ENCODE results near the gene NAA38. TPM values are rescaled to one million over a fixed set of nuclear protein-coding genes. Genes with fewer than 3 reads are reported as not detected.

NAA38 gene
- total RNA-seq, 2 experiments from 2014 or later: 15.4 to 16.3 TPM

- H3K4me3 Mint-ChIP-seq: peak overlapping the region; percentile 84
- Histone ChIP-seq H3K4me3 (ENCODE audit: low read length) (peak overlapping the region; percentile 54), H3K27ac (ENCODE audit: low read depth in 1 of 2, low read length in 2 of 2) (peak overlapping the region; percentile 57 to 59), H3K27me3 (ENCODE audit: control insufficient read depth in 1 of 2, insufficient read depth in 2 of 2, low read length in 2 of 2) (no peaks in the 10 kb centered on the region), H3K36me3 (ENCODE audit: insufficient read depth, low read length) (peaks cover 49% of the 10 kb centered on the region), H3K9me3 (ENCODE audit: control insufficient read depth in 1 of 2, insufficient read depth in 1 of 2, low read length in 2 of 2) (no peaks in the 10 kb centered on the region), H3K4me1 (ENCODE audit: insufficient read depth, low read length) (peaks cover 38% of the 10 kb centered on the region)
- H3K36me3 Mint-ChIP-seq (ENCODE audit: low read depth): peaks cover 65% of the 10 kb centered on the region
- CTCF ChIA-PET: interaction anchor here (0.6 to 1.5 kb wide), 13 partner anchors 9 to 138 kb away, joined by 3 to 28 read pairs (median 4); no protein-coding TSS in a partner anchor
- H3K27ac Mint-ChIP-seq: peak overlapping the region; percentile 95
- peaks cover 14% of the 10 kb centered on the region for H3K4me1 Mint-ChIP-seq (ENCODE audit: low read depth)
- no peaks in the 10 kb centered on the region for H3K9me3 Mint-ChIP-seq
- DNase-seq (peak; percentile 93 to 99 (median 94)), ATAC-seq (ENCODE audit: poor library complexity) (peak; percentile 82)
- H3K27me3 Mint-ChIP-seq: no peaks in the 10 kb centered on the region
- TF ChIP-seq CTCF (IDR thresholded peaks at IDR 0.05): peak; percentile 97
- POLR2A ChIA-PET: interaction anchor here (0.9 to 4.7 kb wide), 6 partner anchors 10 to 108 kb away, joined by 3 to 33 read pairs (median 4); partner anchors contain the start of genes KDM6B and RNF227
- intact Hi-C loops (cut with DNase I, micrococcal nuclease): loop anchor here (1.0 to 10.0 kb wide), 7 partner anchors 9 to 817 kb away; partner anchors contain the start of genes KDM6B (in 2 of the 2), NEURL4 (in 1 of the 2) and SLC16A13 (in 1 of the 2)
These were observed 5.7 kb downstream of the NAA38 start for GRCh38 chr17:7851438-7852261.

- DNase-seq (peak in 1 of 14 experiments; percentile 22), ATAC-seq (ENCODE audit: poor library complexity) (peak; percentile 8)
- peaks cover 71% of the 10 kb centered on the region for H3K36me3 Mint-ChIP-seq (ENCODE audit: low read depth)
- no peak for TF ChIP-seq CTCF (IDR thresholded peaks at IDR 0.05)
- H3K27ac ChIP-seq (ENCODE audit: low read depth in 1 of 2, low read length in 2 of 2): peak overlapping the region; percentile 55 to 59
- H3K4me1 Mint-ChIP-seq (ENCODE audit: low read depth): peaks cover 14% of the 10 kb centered on the region
- no peaks in the 10 kb centered on the region for H3K27me3 ChIP-seq (ENCODE audit: control insufficient read depth in 1 of 2, insufficient read depth in 2 of 2, low read length in 2 of 2)
- H3K27ac Mint-ChIP-seq: peak overlapping the region; percentile 95
- ChIA-PET POLR2A (interaction anchor here (0.9 to 4.7 kb wide), 7 partner anchors 9 to 162 kb away, joined by 3 to 33 read pairs (median 3); partner anchors contain the start of genes KDM6B and RNF227), CTCF (interaction anchor here (0.6 to 1.5 kb wide), 13 partner anchors 8 to 139 kb away, joined by 3 to 28 read pairs (median 4); no protein-coding TSS in a partner anchor)
- peaks cover 30% of the 10 kb centered on the region for H3K4me1 ChIP-seq (ENCODE audit: insufficient read depth, low read length)
- intact Hi-C loops (cut with DNase I, micrococcal nuclease): loop anchor here (1.0 to 10.0 kb wide), 6 partner anchors 9 to 816 kb away; partner anchors contain the start of genes KDM6B (in 2 of the 2), NEURL4 (in 1 of the 2) and SLC16A13 (in 1 of the 2)
- H3K27me3 Mint-ChIP-seq: no peaks in the 10 kb centered on the region
- no peaks in the 10 kb centered on the region for H3K9me3 ChIP-seq (ENCODE audit: control insufficient read depth in 1 of 2, insufficient read depth in 1 of 2, low read length in 2 of 2)
- H3K4me3 ChIP-seq (ENCODE audit: low read length): peak overlapping the region; percentile 54
- peak overlapping the region; percentile 84 for H3K4me3 Mint-ChIP-seq
- no peaks in the 10 kb centered on the region for H3K9me3 Mint-ChIP-seq
- H3K36me3 ChIP-seq (ENCODE audit: insufficient read depth, low read length): peaks cover 56% of the 10 kb centered on the region
These were observed 6.5 kb downstream of the NAA38 start for GRCh38 chr17:7850701-7851437.

All from CD4-positive, alpha-beta T cell (primary cell).